NCI-H2227 (cell line): Measurements from ENCODE around the gene COX5B.

Source experiments
- DNase-seq: peaks from one replicate; lab custom pipeline; 2025; ENCODE audit not compliant: unreplicated experiment; lab: John Stamatoyannopoulos, UW

COX5B gene

DNA sequence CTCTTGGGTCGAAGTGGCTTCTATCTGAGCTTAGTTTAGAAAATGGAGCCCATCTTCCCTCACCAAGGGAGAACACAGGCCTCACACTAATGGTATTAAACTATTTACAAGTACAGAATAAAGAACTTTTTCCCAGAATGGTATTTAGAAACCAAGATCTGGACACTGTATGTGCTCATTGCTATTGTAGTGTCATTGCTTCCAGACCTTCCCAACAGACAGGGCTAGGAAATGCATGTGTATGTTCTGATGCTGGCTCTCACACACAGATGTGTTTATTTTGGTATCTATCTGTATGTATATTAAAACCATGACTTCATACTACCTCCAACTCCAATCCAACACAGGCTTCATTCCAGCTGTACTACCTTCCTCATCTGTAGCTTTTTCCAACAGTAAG, 8.0 kb downstream of the COX5B start:
- DNase-seq, result no peak

DNA sequence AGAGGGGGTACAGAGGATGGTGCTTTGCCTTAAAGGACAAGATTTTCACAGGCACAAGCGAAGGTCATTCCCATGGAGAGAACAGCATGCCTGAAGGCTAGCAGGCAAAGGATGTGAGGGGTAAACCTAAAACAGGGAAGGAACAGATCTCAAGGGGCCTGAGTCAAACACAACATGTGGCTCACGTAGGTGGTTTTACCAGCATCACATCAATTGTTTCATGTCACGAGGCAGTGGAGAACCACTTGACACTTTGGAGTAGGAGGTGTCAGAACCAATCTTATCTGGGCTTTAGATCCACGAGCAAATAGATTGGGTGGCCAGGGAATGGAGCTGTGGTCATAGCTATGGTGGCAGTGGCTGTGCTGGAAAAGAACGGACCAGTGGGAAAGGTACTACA, 8.4 kb downstream of the COX5B start:
- no peak for DNase-seq

DNA sequence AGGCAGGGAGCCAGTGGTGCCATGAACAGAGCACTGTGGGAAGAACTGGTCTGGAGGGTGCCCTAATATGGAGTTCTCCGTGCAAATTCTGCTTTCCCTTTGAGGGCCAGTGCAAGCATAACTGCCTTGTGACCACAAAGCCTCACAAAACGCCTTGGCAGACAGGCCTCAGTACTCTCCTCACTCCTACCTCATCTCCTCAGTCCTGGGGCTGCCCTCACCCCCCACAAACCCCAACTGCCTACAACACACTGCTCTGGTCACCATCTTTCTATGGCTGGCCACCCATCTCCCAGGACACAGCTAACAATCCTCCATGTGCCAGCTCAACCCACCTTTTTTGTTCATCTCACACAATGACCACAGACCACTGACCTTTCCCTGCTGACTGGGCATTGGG, 8.9 kb downstream of the COX5B start:
- DNase-seq, result no peak

DNA sequence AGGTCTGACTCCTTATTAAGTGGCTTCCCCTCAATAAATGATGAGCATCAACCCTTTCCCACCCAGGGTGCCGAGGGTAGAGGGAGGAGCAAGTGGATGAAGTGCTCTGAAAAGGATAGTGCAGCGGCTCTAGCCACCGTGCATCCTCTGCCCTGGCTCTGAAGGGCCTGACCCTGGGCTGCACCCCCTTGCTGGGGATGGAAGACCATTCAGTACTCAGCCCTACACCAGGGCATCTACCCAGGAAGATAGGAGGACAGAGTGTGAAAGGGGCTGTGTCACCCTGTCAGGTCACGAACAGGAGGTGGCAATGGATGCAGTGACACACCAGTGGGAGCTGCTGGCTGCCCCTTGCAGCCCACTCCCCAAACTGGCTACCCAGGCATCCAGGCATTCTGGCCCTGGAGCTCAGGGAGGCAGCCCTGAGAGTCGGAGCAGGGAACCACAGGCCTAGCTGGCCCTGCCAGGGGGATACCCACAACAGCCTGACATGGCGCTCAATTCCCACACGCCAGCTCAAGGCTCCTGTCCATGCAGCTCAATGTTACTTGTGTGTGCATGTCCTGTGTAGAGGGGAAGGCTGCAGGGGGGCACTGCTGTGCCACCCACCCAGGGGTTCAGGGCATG, 10.4 kb downstream of the COX5B start:
- no peak for DNase-seq

DNA sequence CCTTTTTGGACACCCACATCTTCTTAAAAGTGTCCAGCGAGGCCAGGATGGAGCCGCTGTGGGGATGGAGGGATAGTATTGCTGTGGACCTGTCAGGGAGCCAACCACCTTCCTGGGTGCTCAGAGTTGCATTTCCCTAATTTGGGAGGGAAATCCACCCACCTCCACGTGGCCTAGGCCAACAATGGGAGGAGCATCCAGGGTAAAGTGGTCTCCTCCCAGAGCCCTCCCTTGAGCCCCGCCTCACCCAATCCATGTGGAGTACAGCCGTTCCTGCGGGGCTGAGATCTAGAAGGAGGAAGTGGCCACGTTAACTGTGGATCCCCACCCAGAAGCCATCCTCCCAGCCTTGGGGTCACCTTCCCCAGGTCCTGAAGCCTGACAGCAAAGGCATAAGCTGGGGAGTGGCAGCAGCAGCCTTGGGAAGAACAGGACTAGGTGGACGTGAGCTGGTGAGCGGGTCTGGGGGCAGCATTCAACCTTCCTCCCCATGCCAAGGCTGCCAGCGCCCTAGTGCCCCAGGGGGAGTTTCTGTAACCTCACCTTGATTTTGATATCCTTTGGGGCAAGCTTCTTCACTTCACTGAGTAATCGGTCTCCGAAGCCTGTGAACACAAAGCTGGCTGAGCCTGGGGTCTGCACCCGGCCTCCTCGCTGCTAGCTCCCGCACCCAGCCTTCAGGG, 11.2 kb downstream of the COX5B start:
- DNase-seq, result no peak

DNA sequence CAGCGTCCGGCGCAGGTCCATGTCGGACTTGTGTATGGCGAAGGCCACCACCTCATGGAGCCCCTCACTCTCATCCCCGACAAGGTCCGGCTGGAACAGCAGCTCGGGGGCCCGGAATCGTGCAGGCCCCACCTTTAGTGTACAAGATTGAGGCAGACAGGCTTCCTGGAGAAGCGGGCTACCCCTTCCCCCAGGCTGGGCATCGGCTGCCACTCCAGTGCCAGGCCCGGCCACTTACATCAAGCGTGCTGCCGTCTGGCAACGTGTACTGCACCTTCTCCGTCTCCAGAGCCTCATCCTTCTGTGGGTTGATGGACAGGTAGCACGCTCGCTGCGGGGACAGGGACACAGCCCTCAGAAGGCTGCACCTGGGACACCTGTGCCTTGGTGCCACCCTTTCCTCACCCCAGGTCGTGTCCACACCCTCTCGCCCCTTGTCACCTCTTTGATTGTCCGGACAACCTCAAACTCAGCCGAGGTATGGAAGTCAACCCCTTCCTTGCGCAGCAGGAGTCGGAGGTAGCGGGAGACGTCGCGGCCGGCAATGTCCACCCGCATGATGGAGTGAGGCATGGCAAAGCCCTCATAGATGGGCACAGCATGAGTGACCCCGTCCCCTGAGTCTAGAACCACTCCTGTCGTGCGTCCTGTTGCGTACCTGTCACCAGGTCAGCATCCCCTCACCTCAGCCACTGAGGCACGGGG, 12.3 kb downstream of the COX5B start:
- DNase-seq, result no peak

DNA sequence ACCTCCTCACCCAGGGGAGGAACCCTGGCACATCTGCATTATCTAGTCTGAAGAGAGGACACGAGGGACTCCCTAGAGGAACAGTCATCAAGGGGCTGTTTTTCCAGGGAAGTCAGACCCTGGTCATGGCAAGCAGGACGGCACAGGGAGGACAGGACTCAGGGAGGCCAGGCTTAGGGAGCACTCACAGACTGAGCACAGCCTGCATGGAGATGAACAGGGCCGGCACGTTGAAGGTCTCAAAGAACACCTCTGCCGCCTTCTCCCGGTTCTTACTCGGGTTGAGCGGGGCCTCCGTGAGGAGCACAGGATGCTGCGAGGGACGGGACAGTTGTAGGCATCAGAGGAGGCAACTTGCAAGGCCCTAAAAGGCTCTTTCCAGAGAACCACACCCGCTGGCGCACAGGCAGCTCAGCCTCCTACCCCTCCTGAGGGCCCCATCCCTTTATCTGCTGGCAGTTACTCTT, 12.9 kb downstream of the COX5B start:
- DNase-seq, result no peak

DNA sequence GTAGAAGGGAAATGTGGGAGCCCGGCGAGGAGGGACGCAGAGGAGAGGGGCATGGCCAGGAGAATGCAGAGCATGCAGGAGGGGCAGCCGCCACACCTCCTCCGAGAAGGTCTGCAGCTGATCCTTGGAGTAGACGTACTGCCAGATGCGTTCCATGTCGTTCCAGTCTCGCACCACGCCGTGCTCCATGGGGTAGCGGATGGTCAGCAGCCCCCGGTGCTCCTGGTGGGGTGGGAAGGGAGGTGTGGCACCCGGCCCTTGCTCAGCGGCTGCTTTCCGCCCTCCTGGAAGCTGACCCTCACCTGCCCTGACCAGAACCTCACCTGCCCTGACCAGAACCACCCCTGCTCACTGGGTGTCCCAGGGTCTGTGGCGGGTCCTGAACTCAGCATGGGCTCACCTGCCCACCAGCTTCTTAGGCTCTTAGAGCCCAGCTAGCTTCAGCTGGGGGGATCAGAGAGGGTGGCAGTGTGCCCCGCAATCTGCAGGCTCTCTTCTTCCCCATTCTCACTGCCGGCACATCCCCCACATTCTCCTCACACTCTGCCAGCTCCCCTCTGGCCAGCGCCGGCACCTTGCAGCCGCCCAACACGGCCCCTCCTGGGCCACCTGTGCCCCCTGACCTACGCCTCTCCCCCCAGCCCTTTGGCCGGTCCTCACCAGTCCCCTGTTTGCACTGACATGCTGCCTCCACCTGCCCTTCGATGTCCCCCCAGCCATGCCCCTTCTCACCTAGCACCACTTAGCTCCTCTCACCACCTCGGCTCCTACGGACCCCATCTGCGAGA, 13.6 kb downstream of the COX5B start:
- no peak for DNase-seq

DNA sequence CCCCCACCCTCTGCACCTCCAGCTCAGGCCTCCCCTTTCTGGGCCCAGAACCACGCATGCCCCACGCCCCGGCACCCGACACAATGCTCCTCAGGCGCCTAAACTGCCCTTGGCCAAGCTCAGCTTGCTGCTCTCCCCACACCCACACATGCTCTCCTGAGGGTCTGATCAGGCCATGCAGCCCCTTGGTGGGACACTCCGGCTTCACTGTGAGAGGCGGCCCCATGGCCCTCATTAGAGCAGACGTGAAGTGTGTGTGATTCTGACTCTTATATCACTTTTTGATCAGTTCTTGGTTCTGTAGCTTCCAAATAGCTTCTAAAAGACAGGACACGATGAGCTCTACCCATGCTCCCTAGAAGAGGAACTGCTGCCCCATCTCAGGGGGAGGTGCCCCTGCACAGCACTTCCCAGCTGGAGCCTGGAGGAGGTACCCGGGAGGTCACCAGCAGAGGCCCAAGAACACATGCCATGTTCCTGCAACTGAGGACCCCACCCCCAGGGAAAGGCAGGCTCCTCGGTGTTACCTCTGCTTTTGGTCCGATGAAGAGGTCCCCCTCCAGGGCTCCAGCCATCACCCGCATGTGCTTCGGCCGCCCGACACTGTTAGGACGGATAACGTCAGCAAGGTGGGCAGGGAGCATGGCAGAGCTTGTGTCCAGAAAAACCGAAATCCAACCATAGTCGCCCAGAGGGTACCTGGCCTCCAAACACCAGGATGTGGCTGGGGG, 14.3 kb downstream of the COX5B start:
- no peak for DNase-seq

DNA sequence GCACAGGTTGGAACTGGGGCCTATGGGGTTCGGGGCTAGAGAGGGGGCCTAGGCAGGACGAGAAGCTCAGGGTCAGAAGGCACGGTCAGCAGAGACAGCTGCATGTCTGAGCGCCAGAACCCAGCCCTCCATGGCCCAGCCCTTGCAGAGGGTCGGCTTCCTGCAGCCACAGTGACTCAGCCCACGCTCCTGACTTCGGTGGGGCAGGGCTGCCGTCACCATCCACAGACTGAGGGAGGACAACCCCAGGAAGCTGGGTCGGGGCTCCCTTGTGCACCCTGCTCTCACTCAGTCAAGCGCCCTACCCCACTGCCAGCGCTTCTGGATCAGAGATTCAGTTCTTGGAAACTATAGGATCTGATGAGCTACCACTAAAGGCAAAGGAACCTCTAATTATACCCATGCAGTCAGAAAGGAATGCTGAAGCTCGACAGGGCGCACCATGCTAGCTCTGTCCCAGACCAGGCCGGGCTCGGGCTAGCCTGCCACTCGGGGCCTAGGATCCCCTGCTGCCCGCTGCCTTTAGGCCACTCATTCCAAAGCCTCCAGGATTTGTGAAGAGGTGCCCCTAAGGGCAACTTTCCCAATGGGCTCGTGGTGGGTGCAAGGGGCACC, 15.0 kb downstream of the COX5B start:
- no peak for DNase-seq

DNA sequence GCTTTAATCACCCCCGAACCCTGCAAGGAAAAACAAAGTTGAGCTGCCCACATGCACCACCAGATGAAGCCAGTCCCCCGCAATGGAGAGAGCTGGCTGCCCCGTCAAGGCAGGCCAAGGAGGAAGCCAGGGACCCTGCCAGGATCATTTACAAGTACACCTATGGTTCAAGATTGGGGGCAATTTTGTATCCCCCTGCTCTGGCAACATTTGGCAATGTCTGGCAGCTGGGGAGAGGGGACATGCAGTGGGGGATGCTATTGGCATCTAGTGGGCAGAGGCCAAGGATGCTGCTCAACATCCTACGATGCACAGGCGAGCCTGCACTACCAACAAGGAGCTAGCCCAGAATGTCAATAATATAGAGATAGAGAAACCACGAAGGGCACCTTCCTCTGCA, 16.1 kb downstream of the COX5B start:
- DNase-seq, result no peak

DNA sequence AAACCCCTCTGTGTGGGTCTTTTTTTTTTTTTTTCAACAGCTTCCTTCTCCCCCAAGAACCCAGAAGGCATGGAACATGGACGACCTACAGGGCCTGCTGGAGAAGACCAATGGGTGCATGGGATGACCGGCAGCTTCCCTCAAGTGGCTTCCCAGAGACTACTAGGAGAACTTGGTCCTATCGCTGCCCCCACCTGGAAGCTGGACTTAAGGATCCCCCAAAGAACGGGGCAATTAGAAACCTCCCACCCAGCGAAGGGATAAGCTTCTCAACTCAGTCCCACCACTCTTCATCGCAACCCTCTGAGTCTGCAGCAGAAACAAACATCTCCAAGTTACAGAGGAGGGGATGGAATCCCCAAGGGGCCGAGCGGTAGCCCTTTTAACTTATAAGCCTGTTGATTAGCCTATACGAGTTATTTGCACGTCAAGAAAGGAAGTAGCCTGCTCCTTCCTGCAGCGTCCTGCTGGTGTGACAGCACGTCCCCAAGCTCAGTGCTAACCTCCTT, 16.6 kb downstream of the COX5B start:
- no peak for DNase-seq

DNA sequence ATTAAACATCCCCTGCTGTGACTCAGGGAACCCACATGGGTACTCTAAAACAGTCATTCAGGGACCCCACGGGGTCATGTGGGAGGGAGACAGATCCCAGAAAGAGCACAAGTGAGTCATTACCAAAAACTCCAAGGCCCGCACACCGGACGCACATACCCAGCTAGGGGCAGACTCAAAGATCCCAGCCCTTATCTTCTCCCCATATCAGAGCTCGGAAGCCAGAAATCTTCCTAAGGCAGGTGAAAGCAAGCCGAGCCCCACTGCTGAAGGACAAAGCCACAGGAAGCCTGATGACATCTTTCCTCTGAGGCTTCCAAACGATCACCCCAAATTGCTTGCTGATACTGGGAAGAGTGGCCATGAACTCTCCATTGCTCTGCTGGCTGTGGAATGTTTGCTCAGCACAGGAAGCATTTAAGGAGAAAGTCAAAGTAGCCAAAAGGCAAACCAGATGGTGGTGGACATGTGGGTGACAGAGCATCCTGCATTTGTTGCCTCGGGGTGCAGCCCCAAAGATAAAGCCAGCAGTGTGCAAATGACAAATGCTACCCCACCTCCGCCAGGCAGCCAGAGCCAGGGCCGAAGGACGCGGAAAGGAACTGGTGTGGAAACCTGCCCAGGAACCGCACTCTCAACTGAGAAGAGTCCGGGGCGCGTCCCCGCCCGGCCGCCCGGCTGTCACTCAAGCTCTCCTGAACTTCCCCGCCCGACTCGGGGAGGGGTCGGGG, 17.2 kb downstream of the COX5B start:
- DNase-seq, result peak; percentile 82

DNA sequence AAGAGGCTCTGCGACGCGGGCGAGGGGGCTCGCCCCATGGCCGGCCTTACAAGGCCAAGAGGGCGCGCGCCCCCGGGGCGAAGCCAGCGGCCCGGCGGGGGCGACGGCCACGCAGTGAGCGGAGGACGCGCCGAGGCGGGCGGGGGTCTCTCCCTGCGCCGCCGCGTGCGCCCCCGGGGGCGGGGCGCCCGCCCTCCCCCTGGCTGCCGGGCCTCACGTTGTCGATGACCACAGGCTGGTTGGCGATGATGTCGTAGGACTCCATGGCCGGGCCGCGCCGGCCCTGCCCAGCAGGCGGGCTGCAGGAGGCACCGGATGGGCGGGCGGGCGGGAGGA, 17.7 kb downstream of the COX5B start:
- DNase-seq, result no peak

DNA sequence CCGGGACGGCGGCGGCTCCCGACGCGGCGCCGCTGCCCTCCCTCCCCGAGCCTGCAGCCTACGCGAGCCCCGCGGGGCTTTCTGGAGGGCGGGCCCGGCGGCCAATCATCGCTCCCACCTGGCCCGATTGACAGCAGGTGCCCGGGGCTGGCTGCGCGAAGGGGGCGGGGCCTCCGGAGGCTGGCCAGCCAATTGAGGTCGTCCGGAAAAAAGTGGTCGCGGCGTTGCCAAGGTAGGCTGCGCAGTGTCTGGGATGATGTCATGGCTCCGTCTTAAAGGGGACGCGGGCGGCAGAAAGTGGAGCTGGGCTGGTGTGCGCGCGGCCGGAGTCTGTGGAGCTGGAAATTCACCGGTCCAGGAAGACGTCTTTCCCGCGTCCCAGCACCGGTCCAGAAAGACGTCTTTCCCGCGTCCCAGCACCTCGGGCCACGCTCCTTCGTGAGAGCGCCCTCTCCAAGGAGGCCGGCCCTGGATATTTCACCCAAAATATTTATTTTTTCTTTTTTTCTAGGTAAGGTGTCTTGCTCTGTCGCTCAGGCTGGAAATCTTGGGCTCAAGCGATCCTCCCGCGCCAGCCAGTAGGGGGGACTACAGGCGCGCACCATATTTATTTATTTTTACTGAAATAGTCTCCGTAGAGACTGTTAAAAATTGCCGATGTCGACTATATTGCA, 18.2 kb downstream of the COX5B start, which contains the start of gene ACTR1B:
ACTR1B (minus strand) TSS at position 83 of the 674 bp plus-strand sequence. CDS start 154 bp downstream, outside the sequence.
- DNase-seq, result peak; percentile 99

DNA sequence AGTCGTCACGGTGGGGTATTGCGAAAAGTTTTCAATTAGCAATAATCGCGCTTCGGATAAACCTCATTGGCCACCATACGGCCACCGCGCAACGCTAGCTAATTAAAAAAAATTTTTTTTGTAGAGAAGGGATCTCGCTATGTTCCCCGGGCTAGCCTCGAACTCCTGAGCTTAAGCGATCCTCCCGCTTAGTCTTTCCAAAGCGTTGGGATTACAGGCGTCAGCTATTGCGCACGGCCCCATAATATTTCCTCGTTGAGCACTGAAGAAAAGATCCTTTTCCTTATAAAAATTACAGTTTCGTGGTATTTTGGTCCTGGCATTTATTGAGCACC, 18.7 kb downstream of the COX5B start:
- DNase-seq, result peak; percentile 77

DNA sequence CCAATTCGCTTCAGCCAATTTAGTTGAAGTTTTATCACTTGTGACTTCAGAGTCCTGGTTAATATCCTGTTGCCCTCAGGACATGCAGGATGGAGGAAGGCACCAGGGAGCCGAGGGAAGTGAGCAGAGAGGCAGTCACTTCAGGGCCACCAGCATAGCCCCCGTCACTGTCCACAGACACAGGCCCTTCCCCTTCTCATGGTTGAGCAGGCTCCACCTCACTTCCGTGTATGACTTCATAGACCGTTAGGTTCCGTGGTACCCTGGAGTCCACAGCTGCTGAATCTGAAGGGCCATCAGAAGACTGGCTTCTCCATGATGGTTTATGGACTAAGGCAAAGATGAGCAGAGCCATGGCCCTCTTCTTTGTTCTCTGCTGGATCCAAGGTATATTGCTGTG, 23.6 kb downstream of the COX5B start, which contains the start of gene C2orf92:
C2orf92 (plus strand) TSS at position 266 of the 400 bp plus-strand sequence; CDS start at position 342, 76 bp downstream.
- DNase-seq, result no peak

DNA sequence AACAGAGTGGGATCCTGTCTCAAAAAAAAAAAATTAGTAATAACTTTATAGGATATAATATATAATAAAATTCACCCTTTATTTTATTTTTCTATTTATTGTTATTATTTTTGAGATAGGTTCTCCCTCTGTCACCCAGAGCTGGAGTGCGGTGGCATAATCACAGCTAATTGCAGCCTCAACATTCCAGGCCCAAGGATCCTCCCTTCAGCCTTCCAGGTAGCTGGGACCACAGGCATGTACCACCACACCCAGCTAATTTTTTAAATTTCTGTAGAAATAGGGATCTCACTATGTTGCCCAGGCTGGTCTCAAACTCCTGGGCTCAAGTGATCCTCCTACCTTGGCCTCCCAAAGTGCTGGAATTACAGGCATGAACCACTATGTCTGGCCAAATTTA, 24.6 kb downstream of the COX5B start:
- no peak for DNase-seq

DNA sequence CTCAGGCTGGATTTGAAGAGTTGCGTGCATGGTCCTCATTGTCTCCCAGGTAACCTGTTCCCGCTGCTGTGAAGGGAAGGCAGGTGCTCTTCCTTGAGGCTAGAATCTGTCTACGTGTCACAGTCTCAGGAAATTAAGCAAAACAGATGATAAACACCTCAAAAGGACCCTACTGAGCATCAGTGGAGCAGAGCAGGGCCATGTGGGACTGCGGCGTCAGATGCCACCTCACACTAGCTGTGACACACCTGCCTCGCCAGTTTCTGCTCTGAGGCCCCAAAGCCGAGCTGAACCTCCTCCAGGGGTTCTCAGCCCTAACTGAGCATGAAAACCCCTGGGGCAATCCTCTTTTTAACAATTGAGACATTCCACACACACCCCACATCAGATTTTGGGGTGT, 25.7 kb downstream of the COX5B start:
- no peak for DNase-seq
